Psoas muscle (tissue), 8 donors: Measurements from ENCODE around the gene BMPR1B. TPM values are rescaled to one million over a fixed set of nuclear protein-coding genes. Genes with fewer than 3 reads are reported as not detected.

ENCODE experiments used
- ATAC-seq, 4 donors: fragments of 200-7000 bp; cut with Tn5 transposase; one replicate each; pipeline ENCODE4 v1.9.1; 2020; ENCODE audit warnings: moderate library complexity in 3 of 4, mild to moderate bottlenecking in 2 of 4
- DNase-seq, 2 donors: peaks; one replicate each; pipeline ENCODE4 v3.0.0-alpha.2; 2020
- H3K27ac ChIP-seq: fragments of 200-600 bp; one replicate; pipeline ENCODE4 v1.8.0; 2022
- H3K27me3 ChIP-seq, 3 donors: fragments of 200-600 bp in 1 of 3; one replicate each; pipeline versions ENCODE4 v1.6.1 to v1.8.0; 2013 to 2022; ENCODE audit warnings: low read length in 2 of 3, mild to moderate bottlenecking in 2 of 3, moderate library complexity in 1 of 3; ENCODE audit not compliant: insufficient read depth in 3 of 3
- H3K36me3 ChIP-seq, 2 donors: fragments of 200-600 bp in 1 of 2; one replicate each; pipeline versions ENCODE4 v1.6.1 to v1.8.0; 2013 to 2022; ENCODE audit warnings: low read depth in 1 of 2, mild to moderate bottlenecking in 1 of 2, moderate library complexity in 1 of 2; ENCODE audit not compliant: insufficient read depth in 1 of 2
- H3K4me1 ChIP-seq: fragments of 200-600 bp; one replicate; pipeline ENCODE4 v1.8.0; 2022
- H3K4me3 ChIP-seq: fragments of 200-600 bp; one replicate; pipeline ENCODE4 v1.8.0; 2022; ENCODE audit warnings: mild to moderate bottlenecking
- H3K9me3 ChIP-seq: fragments of 200-600 bp; one replicate; pipeline ENCODE4 v1.8.0; 2022
- CTCF ChIP-seq: fragments of 200-600 bp; IDR thresholded peaks from one replicate; pipeline ENCODE4 v1.8.0; 2022; ENCODE audit warnings: antibody characterized with exemption
- WGBS, 3 donors: extraction: QIAGEN DNeasy Blood & Tissue Kit; methylation state at CpG; one replicate each; pipeline versions ENCODE4 v1.1.6 to v1.1.7; 2013; 5-methylcytosine and 5-hydroxymethylcytosine counted together
- intact Hi-C, 2 donors: fragments of 100-400 bp; cut with DNase I; formaldehyde crosslinking; loops; one replicate each; pipeline versions ENCODE4 v1.11.0 to v1.14.2; 2022
- polyA plus RNA-seq, 3 donors: library from polyadenylated mRNA; stranded (reverse); fragments of 200-250 nt; gene quantifications; one replicate each; pipeline ENCODE4 v1.2.3, GENCODE V29; 2013
- total RNA-seq, 4 donors: library from RNA; stranded (reverse); fragmentation: NEBNext Ultra II Directional in 2 of 4; extraction: Animal tissue kit (Norgen Biotek cat#: 25700) in 2 of 4; gene quantifications; one replicate each; pipeline versions ENCODE4 v1.2.1 to v1.2.4, GENCODE V29; 2021 to 2023
- donor health status: healthy with polysubstance abuse.
- donor health status: DM: no; HTN: no; CAD: no; lungs with moderate emphysema.
- donor health status: Bipolar disorder and iron deficiency.
- donor health status: healthy.
- donor health status: DM: yes; HTN: yes; CAD: no.
- donor health status: DM: no; HTN: no; CAD: no.
- donor health status: DM: no; HTN: no; CAD: no.
- donor health status: DM: yes; HTN: yes; CAD: no.

The BMPR1B gene
- total and polyA plus RNA-seq, 7 donors = 0.26 to 13.0 (median 1.0) TPM

- Histone ChIP-seq H3K4me1 (no peaks in the 10 kb centered on the region), H3K9me3 (no peaks in the 10 kb centered on the region), H3K4me3 (no peak overlapping the region), H3K36me3 (no peaks in the 10 kb centered on the region), H3K27me3 (no peaks in the 10 kb centered on the region), H3K27ac (no peak overlapping the region)
- no peak for ATAC-seq
- no peak for TF ChIP-seq CTCF
- 73 to 96% (median 95%) methylated on average over 2 of the region's 2 CpGs for WGBS, 3 donors
- no peak for DNase-seq
- intact Hi-C loops = loop anchor here in 1 of 2 donors (10.0 kb wide), 1 partner anchor 352 kb away; the partner anchor contains the start of gene BMPR1B
Measured at GRCh38 chr4:95106408-95106928, 348.7 kb downstream of the BMPR1B start.

- intact Hi-C loops = loop anchor here in 1 of 2 donors (10.0 kb wide), 1 partner anchor 352 kb away; the partner anchor contains the start of gene BMPR1B
- no peak for ATAC-seq
- no peaks in the 10 kb centered on the region for H3K4me1 ChIP-seq
- H3K4me3 ChIP-seq = no peak overlapping the region
- H3K27ac ChIP-seq = no peak overlapping the region
- no peaks in the 10 kb centered on the region for H3K36me3 ChIP-seq
- no peak for TF ChIP-seq CTCF
- no peaks in the 10 kb centered on the region for H3K27me3 ChIP-seq
- no peaks in the 10 kb centered on the region for H3K9me3 ChIP-seq
- no peak for DNase-seq
Measured at GRCh38 chr4:95107004-95107403, 349.2 kb downstream of the BMPR1B start.

- WGBS, 3 donors = 58 to 75% (median 67%) methylated on average over 4 of the region's 4 CpGs
- no peak overlapping the region for H3K27ac ChIP-seq
- no peaks in the 10 kb centered on the region for H3K9me3 ChIP-seq
- no peak for ATAC-seq
- H3K36me3 ChIP-seq = no peaks in the 10 kb centered on the region
- no peak for TF ChIP-seq CTCF
- DNase-seq = peak in 1 of 2 donors; percentile 19
- no peaks in the 10 kb centered on the region for H3K4me1 ChIP-seq
- no peaks in the 10 kb centered on the region for H3K27me3 ChIP-seq
- intact Hi-C loops = loop anchor here in 1 of 2 donors (10.0 kb wide), 1 partner anchor 353 kb away; the partner anchor contains the start of gene BMPR1B
- H3K4me3 ChIP-seq = no peak overlapping the region
Measured at GRCh38 chr4:95107635-95108034, 349.9 kb downstream of the BMPR1B start.

- no peak for DNase-seq
- H3K36me3 ChIP-seq = no peaks in the 10 kb centered on the region
- no peak for TF ChIP-seq CTCF
- 95 to 98% (median 97%) methylated on average over 1 of the region's 1 CpG for WGBS, 3 donors
- H3K9me3 ChIP-seq = no peaks in the 10 kb centered on the region
- no peaks in the 10 kb centered on the region for H3K4me1 ChIP-seq
- H3K27ac ChIP-seq = no peak overlapping the region
- no peak overlapping the region for H3K4me3 ChIP-seq
- no peak for ATAC-seq
- H3K27me3 ChIP-seq = no peaks in the 10 kb centered on the region
- intact Hi-C loops = loop anchor here in 1 of 2 donors (10.0 kb wide), 1 partner anchor 354 kb away; the partner anchor contains the start of gene BMPR1B
Measured at GRCh38 chr4:95108883-95109421, 351.2 kb downstream of the BMPR1B start.
